ENCODE measurements around the gene THSD7A.

DNA sequence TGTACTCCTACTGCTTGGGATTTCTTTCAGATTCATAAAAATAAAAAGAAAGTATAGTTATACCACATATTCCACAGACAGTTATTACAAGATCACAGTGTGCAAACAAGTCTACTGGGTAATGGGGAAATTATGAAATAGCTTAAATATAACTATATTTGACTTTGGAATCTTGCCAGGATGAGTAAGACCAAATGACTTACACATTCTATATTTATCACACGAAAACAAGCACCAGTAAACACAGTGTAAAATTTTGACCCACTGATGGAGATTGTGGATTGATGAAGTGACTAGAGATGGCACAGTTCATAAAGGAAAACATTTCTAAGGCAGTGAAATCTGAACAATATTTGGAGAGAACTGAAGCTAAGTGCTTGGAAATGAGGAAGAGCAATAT is 339.7 kb downstream of the THSD7A start:
- no peak for TF ChIP-seq SRSF1 (IDR thresholded peaks at IDR 0.05; ENCODE audit: low read depth, low read length)
- TF ChIP-seq GABPA (tag; conservative IDR thresholded peaks at IDR 0.05; ENCODE audit: low read depth) = no peak
- no peak for TF ChIP-seq EP300 (IDR thresholded peaks at IDR 0.05; ENCODE audit: low read length)
- TF ChIP-seq NR2C2 (CRISPR knock-in tag; IDR thresholded peaks at IDR 0.05) = no peak
- no peak for TF ChIP-seq NR2C2 (tag; IDR thresholded peaks at IDR 0.05)
- no peak for TF ChIP-seq CTCF (IDR thresholded peaks at IDR 0.05 in 2 of 3, conservative IDR thresholded peaks at IDR 0.05 in 1 of 3; ENCODE audit: insufficient read depth in 2 of 3, low read depth in 1 of 3, low read length in 3 of 3)
- TF ChIP-seq EZH2 (IDR thresholded peaks at IDR 0.05; ENCODE audit: borderline replicate concordance, low read depth, low read length) = no peak
- no peak for TF ChIP-seq ZNF347 (CRISPR knock-in tag; IDR thresholded peaks at IDR 0.05; ENCODE audit: low read depth)
- TF ChIP-seq ZNF184 (CRISPR knock-in tag; IDR thresholded peaks at IDR 0.05) = no peak
- no peak for TF ChIP-seq ZNF232 (CRISPR knock-in tag; IDR thresholded peaks at IDR 0.05)
- no peak for TF ChIP-seq IRF2 (CRISPR knock-in tag; IDR thresholded peaks at IDR 0.05)
- TF ChIP-seq JUND (IDR thresholded peaks at IDR 0.05; ENCODE audit: borderline replicate concordance, low read depth, low read length) = no peak
- TF ChIP-seq JUND (tag; IDR thresholded peaks at IDR 0.05; ENCODE audit: borderline replicate concordance, low read depth, low read length) = no peak
- TF ChIP-seq, protein P1, sequence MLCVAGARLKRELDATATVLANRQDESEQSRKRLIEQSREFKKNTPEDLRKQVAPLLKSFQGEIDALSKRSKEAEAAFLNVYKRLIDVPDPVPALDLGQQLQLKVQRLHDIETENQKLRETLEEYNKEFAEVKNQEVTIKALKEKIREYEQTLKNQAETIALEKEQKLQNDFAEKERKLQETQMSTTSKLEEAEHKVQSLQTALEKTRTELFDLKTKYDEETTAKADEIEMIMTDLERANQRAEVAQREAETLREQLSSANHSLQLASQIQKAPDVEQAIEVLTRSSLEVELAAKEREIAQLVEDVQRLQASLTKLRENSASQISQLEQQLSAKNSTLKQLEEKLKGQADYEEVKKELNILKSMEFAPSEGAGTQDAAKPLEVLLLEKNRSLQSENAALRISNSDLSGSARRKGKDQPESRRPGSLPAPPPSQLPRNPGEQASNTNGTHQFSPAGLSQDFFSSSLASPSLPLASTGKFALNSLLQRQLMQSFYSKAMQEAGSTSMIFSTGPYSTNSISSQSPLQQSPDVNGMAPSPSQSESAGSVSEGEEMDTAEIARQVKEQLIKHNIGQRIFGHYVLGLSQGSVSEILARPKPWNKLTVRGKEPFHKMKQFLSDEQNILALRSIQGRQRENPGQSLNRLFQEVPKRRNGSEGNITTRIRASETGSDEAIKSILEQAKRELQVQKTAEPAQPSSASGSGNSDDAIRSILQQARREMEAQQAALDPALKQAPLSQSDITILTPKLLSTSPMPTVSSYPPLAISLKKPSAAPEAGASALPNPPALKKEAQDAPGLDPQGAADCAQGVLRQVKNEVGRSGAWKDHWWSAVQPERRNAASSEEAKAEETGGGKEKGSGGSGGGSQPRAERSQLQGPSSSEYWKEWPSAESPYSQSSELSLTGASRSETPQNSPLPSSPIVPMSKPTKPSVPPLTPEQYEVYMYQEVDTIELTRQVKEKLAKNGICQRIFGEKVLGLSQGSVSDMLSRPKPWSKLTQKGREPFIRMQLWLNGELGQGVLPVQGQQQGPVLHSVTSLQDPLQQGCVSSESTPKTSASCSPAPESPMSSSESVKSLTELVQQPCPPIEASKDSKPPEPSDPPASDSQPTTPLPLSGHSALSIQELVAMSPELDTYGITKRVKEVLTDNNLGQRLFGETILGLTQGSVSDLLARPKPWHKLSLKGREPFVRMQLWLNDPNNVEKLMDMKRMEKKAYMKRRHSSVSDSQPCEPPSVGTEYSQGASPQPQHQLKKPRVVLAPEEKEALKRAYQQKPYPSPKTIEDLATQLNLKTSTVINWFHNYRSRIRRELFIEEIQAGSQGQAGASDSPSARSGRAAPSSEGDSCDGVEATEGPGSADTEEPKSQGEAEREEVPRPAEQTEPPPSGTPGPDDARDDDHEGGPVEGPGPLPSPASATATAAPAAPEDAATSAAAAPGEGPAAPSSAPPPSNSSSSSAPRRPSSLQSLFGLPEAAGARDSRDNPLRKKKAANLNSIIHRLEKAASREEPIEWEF (CRISPR knock-in tag; IDR thresholded peaks at IDR 0.05) = no peak
